Tibial nerve (tissue), 4 donors: ENCODE results near the gene REELD1. TPM values are rescaled to one million over a fixed set of nuclear protein-coding genes. Genes with fewer than 3 reads are reported as not detected.
A peak's percentile ranks its signal among the peaks of the same experiment; 100 is the strongest.

ENCODE experiments used
- DNase-seq, 2 donors: peaks; one replicate each; pipeline ENCODE4 v3.0.0-alpha.2; 2019; ENCODE audit warnings: low spot score in 2 of 2
- H3K27ac ChIP-seq, 4 donors: fragments of 200-600 bp; sonication (generic) in 3 of 4; one replicate each; pipeline ENCODE4 v1.5.1; 2017 to 2019; ENCODE audit warnings: mild to moderate bottlenecking in 1 of 4
- H3K27me3 ChIP-seq, 2 donors: fragments of 200-600 bp; sonication (generic) in 1 of 2; one replicate each; pipeline versions ENCODE4 v1.5.1 to v1.6.0; 2017 to 2019
- H3K36me3 ChIP-seq, 3 donors: fragments of 200-600 bp; sonication (generic); one replicate each; pipeline ENCODE4 v1.5.1; 2018 to 2019
- H3K4me1 ChIP-seq, 4 donors: fragments of 200-600 bp; sonication (generic) in 3 of 4; one replicate each; pipeline ENCODE4 v1.5.1; 2017 to 2019
- H3K4me3 ChIP-seq, 4 donors: fragments of 200-600 bp; sonication (generic) in 3 of 4; one replicate each; pipeline ENCODE4 v1.5.1; 2017 to 2019; ENCODE audit warnings: mild to moderate bottlenecking in 1 of 4, moderate library complexity in 1 of 4
- H3K9me3 ChIP-seq, 4 donors: fragments of 200-600 bp; sonication (generic) in 3 of 4; one replicate each; pipeline ENCODE4 v1.5.1; 2017 to 2019
- CTCF ChIP-seq, 5 experiments: fragments of 200-600 bp in 3 of 5; fragments of 450-650 bp in 2 of 5; sonication (generic) in 3 of 5; IDR thresholded peaks; one replicate each; pipeline ENCODE4 v1.5.1; 2016 to 2019; ENCODE audit warnings: antibody characterized with exemption in 5 of 5, mild to moderate bottlenecking in 3 of 5, moderate library complexity in 2 of 5
- EP300 ChIP-seq, 2 donors: sonication (generic); formaldehyde crosslinking; IDR thresholded peaks; one replicate each; pipeline ENCODE4 v1.6.1; 2017; ENCODE audit warnings: antibody characterized with exemption in 2 of 2, mild to moderate bottlenecking in 1 of 2
- POLR2A ChIP-seq, 2 donors: fragments of 450-650 bp; IDR thresholded peaks; one replicate each; pipeline ENCODE4 v1.6.1; 2017; ENCODE audit warnings: antibody characterized with exemption in 2 of 2, mild to moderate bottlenecking in 2 of 2, moderate library complexity in 2 of 2
- WGBS, 2 donors: methylation state at CpG; one replicate each; pipeline ENCODE4 v1.1.5; 2018; 5-methylcytosine and 5-hydroxymethylcytosine counted together
- total RNA-seq, 4 donors: library from RNA; depleted of rRNA; stranded (reverse); fragments of >200 nt; gene quantifications; one replicate each; pipeline ENCODE4 v1.1.0, GENCODE V29; 2016

The REELD1 gene
- total RNA-seq, 4 donors from 2014 or later: 0.20 to 2.4 (median 1.1) TPM

- peaks cover 0 to 59% (median 21%) of the 10 kb centered on the region in 4 donors for H3K4me1 ChIP-seq
- TF ChIP-seq EP300 (IDR thresholded peaks at IDR 0.05): no peak
- no peak for TF ChIP-seq POLR2A (IDR thresholded peaks at IDR 0.05)
- TF ChIP-seq CTCF (IDR thresholded peaks at IDR 0.05): no peak
- H3K4me3 ChIP-seq: peak overlapping the region; percentile 83 to 97 (median 92)
- H3K27me3 ChIP-seq: no peaks in the 10 kb centered on the region
- H3K27ac ChIP-seq: no peak overlapping the region
- 76 to 77% methylated on average over 2 of the region's 2 CpGs for WGBS, 2 donors
- H3K9me3 ChIP-seq: no peaks in the 10 kb centered on the region
- DNase-seq: no peak
- H3K36me3 ChIP-seq: no peaks in the 10 kb centered on the region
Measured at GRCh38 chr4:146176891-146177290, 37.4 kb upstream of the REELD1 start.

- WGBS, 2 donors: 78 to 83% methylated on average over 8 of the region's 8 CpGs
- Histone ChIP-seq H3K4me3 (no peak overlapping the region), H3K9me3 (no peaks in the 10 kb centered on the region), H3K27ac (no peak overlapping the region), H3K36me3 (peaks cover 0 to 1% (median 0%) of the 10 kb centered on the region in 3 donors), H3K27me3 (no peaks in the 10 kb centered on the region), H3K4me1 (peaks cover 0 to 59% (median 21%) of the 10 kb centered on the region in 4 donors)
- TF ChIP-seq CTCF (IDR thresholded peaks at IDR 0.05) (no peak), POLR2A (IDR thresholded peaks at IDR 0.05) (no peak), EP300 (IDR thresholded peaks at IDR 0.05) (no peak)
- DNase-seq: no peak
Measured at GRCh38 chr4:146178126-146178525, 36.2 kb upstream of the REELD1 start.

- TF ChIP-seq EP300 (IDR thresholded peaks at IDR 0.05): no peak
- TF ChIP-seq POLR2A (IDR thresholded peaks at IDR 0.05): no peak
- no peak for TF ChIP-seq CTCF (IDR thresholded peaks at IDR 0.05)
- Histone ChIP-seq H3K27ac (no peak overlapping the region), H3K4me1 (peaks cover 0 to 56% (median 21%) of the 10 kb centered on the region in 4 donors), H3K4me3 (no peak overlapping the region), H3K27me3 (no peaks in the 10 kb centered on the region), H3K36me3 (peaks cover 0 to 16% (median 0%) of the 10 kb centered on the region in 3 donors), H3K9me3 (no peaks in the 10 kb centered on the region)
- DNase-seq: no peak
- WGBS, 2 donors: 73 to 81% methylated on average over 7 of the region's 7 CpGs
Measured at GRCh38 chr4:146179784-146180370, 34.5 kb upstream of the REELD1 start.

GRCh38 chr4:146182443-146182842 is 31.9 kb upstream of the REELD1 start:
- H3K9me3 ChIP-seq: no peaks in the 10 kb centered on the region
- H3K27ac ChIP-seq: no peak overlapping the region
- DNase-seq: no peak
- H3K36me3 ChIP-seq: peaks cover 0 to 40% (median 2%) of the 10 kb centered on the region in 3 donors
- H3K27me3 ChIP-seq: no peaks in the 10 kb centered on the region
- H3K4me1 ChIP-seq: peaks cover 0 to 40% (median 12%) of the 10 kb centered on the region in 4 donors
- 90 to 100% methylated on average over 3 of the region's 3 CpGs for WGBS, 2 donors
- TF ChIP-seq CTCF (IDR thresholded peaks at IDR 0.05) (no peak), POLR2A (IDR thresholded peaks at IDR 0.05) (no peak), EP300 (IDR thresholded peaks at IDR 0.05) (no peak)
- H3K4me3 ChIP-seq: no peak overlapping the region

- no peak overlapping the region for H3K27ac ChIP-seq
- H3K27me3 ChIP-seq: no peaks in the 10 kb centered on the region
- H3K9me3 ChIP-seq: no peaks in the 10 kb centered on the region
- peaks cover 0 to 47% (median 4%) of the 10 kb centered on the region in 3 donors for H3K36me3 ChIP-seq
- TF ChIP-seq EP300 (IDR thresholded peaks at IDR 0.05): no peak
- TF ChIP-seq POLR2A (IDR thresholded peaks at IDR 0.05): no peak
- no peak for TF ChIP-seq CTCF (IDR thresholded peaks at IDR 0.05)
- WGBS, 2 donors: 91 to 93% methylated on average over 2 of the region's 2 CpGs
- no peak for DNase-seq
- H3K4me3 ChIP-seq: no peak overlapping the region
- H3K4me1 ChIP-seq: peaks cover 0 to 32% (median 5%) of the 10 kb centered on the region in 4 donors
Measured at GRCh38 chr4:146183209-146183608, 31.1 kb upstream of the REELD1 start.
